ENCODE data around the gene SLC25A39. TPM values are rescaled to one million over a fixed set of nuclear protein-coding genes. Genes with fewer than 3 reads are reported as not detected.
A peak's percentile ranks its signal among the peaks of the same experiment; 100 is the strongest.

Gene SLC25A39
- total and polyA plus RNA-seq, 2 of the 13 experiments (the other 11 are each of a cell fraction or from before 2014, with no cell fraction given), result 144 to 151 TPM

- 0 out of 2 replicates have a peak, but pooled peaks have one; percentile 10 for TF ChIP-seq CTCF (CRISPR knock-in tag; IDR thresholded peaks at IDR 0.05)
- 0 out of 2 replicates have a peak, but pooled peaks have one; percentile 19 for TF ChIP-seq SALL1 (CRISPR knock-in tag; IDR thresholded peaks at IDR 0.05)
- 0 out of 2 replicates have a peak, but pooled peaks have one; percentile 16 for TF ChIP-seq ZNF598 (CRISPR knock-in tag; IDR thresholded peaks at IDR 0.05; ENCODE audit: borderline replicate concordance)
- peak; percentile 43; the same call in 1 of the 2 replicates for TF ChIP-seq ZNF567 (CRISPR knock-in tag; IDR thresholded peaks at IDR 0.05; ENCODE audit: borderline replicate concordance)
- TF ChIP-seq ZNF225 (CRISPR knock-in tag; IDR thresholded peaks at IDR 0.05), result peak; percentile 34; the same call in 1 of the 2 replicates
Measured at GRCh38 chr17:44368391-44369243, 44.0 kb upstream of the SLC25A39 start (continued).

- FAIRE-seq (no peak), DNase-seq (ENCODE audit: low spot score) (no peak), ATAC-seq (no peak)
- Histone ChIP-seq H3K9ac (ENCODE audit: insufficient read depth, low read depth, low read length) (no peak overlapping the region), H3K36me3 (replicated peaks in 1 of 2; ENCODE audit: control insufficient read depth in 1 of 2, insufficient read depth in 2 of 2, low read length in 2 of 2) (no peaks in the 10 kb centered on the region), H3K79me2 (ENCODE audit: insufficient read depth, low read length) (no peaks in the 10 kb centered on the region), H3K4me1 (ENCODE audit: insufficient read depth, low read length) (peaks cover 73% of the 10 kb centered on the region), H3K9me3 (ENCODE audit: low read length) (no peaks in the 10 kb centered on the region), H3K27ac (ENCODE audit: extremely low read length, insufficient read depth, low read length) (no peak overlapping the region), H3K4me3 (replicated peaks in 1 of 3; ENCODE audit: insufficient read depth in 1 of 3, low read depth in 2 of 3, low read length in 3 of 3) (no peak overlapping the region), H3K27me3 (ENCODE audit: control insufficient read depth in 1 of 2, insufficient read depth in 2 of 2, low read length in 2 of 2) (peaks cover 1 to 9% of the 10 kb centered on the region in 2 experiments; a peak in 3 of 5 replicates), H2AFZ (ENCODE audit: low read length) (no peak overlapping the region), H3K4me2 (ENCODE audit: low read depth, low read length) (no peak overlapping the region), H4K20me1 (ENCODE audit: insufficient read depth, low read length) (no peaks in the 10 kb centered on the region)
- in situ Hi-C loops (cut with HindIII; ENCODE audit: extremely low pct_ligation_motif_present, low pct_unique_long_range_greater_than_20kb), result no loop called here
- 35% methylated on average over 7 of the region's 7 CpGs for WGBS (ENCODE audit: low lambda C conversion rate)
- no TSS peak for BruUV-seq (replicated peaks)
- POLR2A ChIA-PET, result no interaction called here
- CTCF ChIA-PET (ENCODE audit: low intra/inter-chr PET ratio, low total read pairs), result no interaction called here
- intact Hi-C loops (cut with micrococcal nuclease; ENCODE audit: unreplicated experiment), result no loop called here
- TF ChIP-seq RERE (CRISPR knock-in tag; IDR thresholded peaks at IDR 0.05; ENCODE audit: low read depth) (no peak), RNF2 (conservative IDR thresholded peaks at IDR 0.05; ENCODE audit: low read depth) (no peak), ZMYM4 (CRISPR knock-in tag; IDR thresholded peaks at IDR 0.05) (no peak), POLR2AphosphoS2 (IDR thresholded peaks at IDR 0.05; ENCODE audit: low read depth, low read length) (no peak), MLX (CRISPR knock-in tag; IDR thresholded peaks at IDR 0.05) (no peak), ZNF792 (CRISPR knock-in tag; IDR thresholded peaks at IDR 0.05) (no peak), RORA (CRISPR knock-in tag; IDR thresholded peaks at IDR 0.05) (no peak), JUND (CRISPR knock-in tag; IDR thresholded peaks at IDR 0.05) (no peak), KLF9 (CRISPR knock-in tag; IDR thresholded peaks at IDR 0.05; ENCODE audit: low read depth) (no peak)
Measured at GRCh38 chr17:44367231-44367979, 42.8 kb upstream of the SLC25A39 start.
